GM21723 (cell line): ENCODE measurements around the gene ICA1L.
"Not testable (repeated sequence)": the region's sequence is repeated elsewhere in the genome, so short reads cannot be mapped to it uniquely, and the experiment has no call there.

Experiments used
- ATAC-seq: cut with Tn5 transposase; IDR thresholded peaks from one replicate; pipeline ENCODE4 v1.9.1; 2021; ENCODE audit warnings: mild to moderate bottlenecking, moderate library complexity; ENCODE audit not compliant: unreplicated experiment

The ICA1L gene

GRCh38 chr2:202871300-202872141 lies at the start of gene ICA1L:
TSS of gene ICA1L (minus strand) at chr2:202871766. CDS start at chr2:202829009, 42,757 bp downstream.
- ATAC-seq, result peak; percentile 50

GRCh38 chr2:202918860-202919259 lies 47.3 kb upstream of the ICA1L start:
- no peak for ATAC-seq

GRCh38 chr2:202912342-202913201 lies 41.0 kb upstream of the ICA1L start:
- peak; percentile 64 for ATAC-seq

- ATAC-seq, result peak; percentile 82
Observed at GRCh38 chr2:202911512-202912341, 40.2 kb upstream of the ICA1L start, which contains the start of the genes CARF and WDR12. TSS of gene CARF (plus strand) at chr2:202912275. CDS start at chr2:202941903, 29,628 bp downstream. TSS of gene WDR12 (minus strand) at chr2:202911673. CDS start at chr2:202911476, 197 bp downstream.

GRCh38 chr2:202911203-202911511 lies 39.6 kb upstream of the ICA1L start:
- ATAC-seq, result peak; percentile 11

- ATAC-seq, result no peak
Observed at GRCh38 chr2:202910698-202911097, 39.1 kb upstream of the ICA1L start.

GRCh38 chr2:202910250-202910649 lies 38.7 kb upstream of the ICA1L start:
- ATAC-seq, result not testable (repeated sequence)

GRCh38 chr2:202909394-202910192 lies 38.0 kb upstream of the ICA1L start:
- no peak for ATAC-seq

- no peak for ATAC-seq
Observed at GRCh38 chr2:202908186-202908585, 36.6 kb upstream of the ICA1L start.

- not testable (repeated sequence) for ATAC-seq
Observed at GRCh38 chr2:202905507-202905906, 33.9 kb upstream of the ICA1L start.

- ATAC-seq, result no peak
Observed at GRCh38 chr2:202885190-202885589, 13.6 kb upstream of the ICA1L start.

- no peak for ATAC-seq
Observed at GRCh38 chr2:202883987-202884675, 12.6 kb upstream of the ICA1L start.

GRCh38 chr2:202881570-202881969 lies 10.0 kb upstream of the ICA1L start:
- ATAC-seq, result no peak

GRCh38 chr2:202877699-202878098 lies 6.1 kb upstream of the ICA1L start:
- ATAC-seq, result no peak

- peak; percentile 84 for ATAC-seq
Observed at GRCh38 chr2:202870431-202871299, 901 bp downstream of the ICA1L start.

GRCh38 chr2:202861987-202862386 lies 9.6 kb downstream of the ICA1L start:
- no peak for ATAC-seq

GRCh38 chr2:202858601-202859000 lies 13.0 kb downstream of the ICA1L start:
- ATAC-seq, result no peak

- not testable (repeated sequence) for ATAC-seq
Observed at GRCh38 chr2:202849343-202849742, 22.2 kb downstream of the ICA1L start.
